Measurements from ENCODE around the gene TNK2.
A peak's percentile ranks its signal among the peaks of the same experiment; 100 is the strongest.
"Not testable (repeated sequence)": the region's sequence is repeated elsewhere in the genome, so short reads cannot be mapped to it uniquely, and the experiment has no call there.

TNK2 gene

GRCh38 chr3:195916991-195917390 is 8.6 kb upstream of the TNK2 start:
- DNase-seq (ENCODE audit: low read depth), result no peak

GRCh38 chr3:195916291-195916690 is 7.9 kb upstream of the TNK2 start:
- no peak for DNase-seq (ENCODE audit: low read depth)

GRCh38 chr3:195914648-195915473 is 6.5 kb upstream of the TNK2 start:
- peak; percentile 77 for DNase-seq (ENCODE audit: low read depth)

- DNase-seq (ENCODE audit: low read depth), result not testable (repeated sequence)
These were observed 5.8 kb upstream of the TNK2 start for GRCh38 chr3:195914146-195914545.

GRCh38 chr3:195913382-195913781 is 5.0 kb upstream of the TNK2 start:
- no peak for DNase-seq (ENCODE audit: low read depth)

GRCh38 chr3:195911946-195912270 is 3.6 kb upstream of the TNK2 start:
- no peak for DNase-seq (ENCODE audit: low read depth)

GRCh38 chr3:195911041-195911945 is 2.9 kb upstream of the TNK2 start:
- no peak for DNase-seq (ENCODE audit: low read depth)

- no peak for DNase-seq (ENCODE audit: low read depth)
These were observed 2.1 kb upstream of the TNK2 start for GRCh38 chr3:195910499-195910845.

GRCh38 chr3:195909644-195910498 is 1.5 kb upstream of the TNK2 start:
- DNase-seq (ENCODE audit: low read depth), result peak; percentile 82

- DNase-seq (ENCODE audit: low read depth), result no peak
These were observed 587 bp upstream of the TNK2 start for GRCh38 chr3:195908694-195909581.

- no peak for DNase-seq (ENCODE audit: low read depth)
These were observed 742 bp downstream of the TNK2 start for GRCh38 chr3:195907684-195907933.

- DNase-seq (ENCODE audit: low read depth), result peak; percentile 71
These were observed 1.3 kb downstream of the TNK2 start for GRCh38 chr3:195906865-195907683.

GRCh38 chr3:195905970-195906864 is 2.1 kb downstream of the TNK2 start:
- DNase-seq (ENCODE audit: low read depth), result no peak

- no peak for DNase-seq (ENCODE audit: low read depth)
These were observed 4.0 kb downstream of the TNK2 start for GRCh38 chr3:195904368-195904767.

- DNase-seq (ENCODE audit: low read depth), result no peak
These were observed 4.4 kb downstream of the TNK2 start for GRCh38 chr3:195903950-195904290.

GRCh38 chr3:195902634-195903033 is 5.7 kb downstream of the TNK2 start:
- not testable (repeated sequence) for DNase-seq (ENCODE audit: low read depth)

GRCh38 chr3:195901836-195902585 is 6.3 kb downstream of the TNK2 start:
- not testable (repeated sequence) for DNase-seq (ENCODE audit: low read depth)

- no peak for DNase-seq (ENCODE audit: low read depth)
These were observed 7.7 kb downstream of the TNK2 start for GRCh38 chr3:195900436-195901355.

All from T-helper 22 cell (primary cell).